GM13977 (cell line): ENCODE measurements around the gene RASSF3.

Experiments used
- DNase-seq: peaks from one replicate; pipeline ENCODE4 v3.0.0; 2012; ENCODE audit warnings: low spot score
- CTCF ChIP-seq: IDR thresholded peaks from 2 replicates; pipeline ENCODE4 v1.5.1; 2012; ENCODE audit warnings: mild to moderate bottlenecking, control low read depth; ENCODE audit not compliant: insufficient read depth; ENCODE audit errors: extremely low read depth, missing control alignments
- in situ Hi-C: fragments of 300-500 bp; cut with MboI; formaldehyde crosslinking; loops from one replicate; pipeline ENCODE4 v1.12.0; 2022; ENCODE audit warnings: low sequenced_read_pairs, low pct_unique_long_range_greater_than_20kb, mixed read lengths, inconsistent platforms; ENCODE audit not compliant: unreplicated experiment

RASSF3 gene

GRCh38 chr12:64569923-64570691, 40.2 kb upstream of the RASSF3 start:
- in situ Hi-C loops, result no loop called here
- DNase-seq, result no peak
- no peak for TF ChIP-seq CTCF

- in situ Hi-C loops, result no loop called here
- TF ChIP-seq CTCF, result no peak
- DNase-seq, result no peak
Measured at GRCh38 chr12:64571411-64571810, 38.9 kb upstream of the RASSF3 start.

GRCh38 chr12:64572241-64572640, 38.1 kb upstream of the RASSF3 start:
- DNase-seq, result no peak
- in situ Hi-C loops, result no loop called here
- no peak for TF ChIP-seq CTCF

- no peak for TF ChIP-seq CTCF
- DNase-seq, result no peak
- in situ Hi-C loops, result no loop called here
Measured at GRCh38 chr12:64574837-64575236, 35.5 kb upstream of the RASSF3 start.

GRCh38 chr12:64577046-64577445, 33.2 kb upstream of the RASSF3 start:
- in situ Hi-C loops, result no loop called here
- TF ChIP-seq CTCF, result no peak
- DNase-seq, result no peak

GRCh38 chr12:64578566-64578965, 31.7 kb upstream of the RASSF3 start:
- DNase-seq, result no peak
- TF ChIP-seq CTCF, result no peak
- in situ Hi-C loops, result no loop called here
